Activated CD4-positive, alpha-beta T cell treated with anti-CD3 and anti-CD28 coated beads for 36 hours (primary cell): ENCODE data around the gene SPRR2F. TPM values are rescaled to one million over a fixed set of nuclear protein-coding genes. Genes with fewer than 3 reads are reported as not detected.
"Not testable (repeated sequence)": the region's sequence is repeated elsewhere in the genome, so short reads cannot be mapped to it uniquely, and the experiment has no call there.

Source experiments
- ATAC-seq: fragments of 200-7000 bp; cut with Tn5 transposase; one replicate; pipeline ENCODE4 v1.10.0; 2021; ENCODE audit warnings: mild to moderate bottlenecking, moderate library complexity
- CTCF ChIA-PET: fragments of 350-600 bp; sonication (Branson Sonifier 250); formaldehyde crosslinking; loops from one replicate; lab custom pipeline; 2021; ENCODE audit warnings: antibody characterized with exemption; lab: Charles Lee
- POLR2A ChIA-PET: fragments of 350-600 bp; sonication (Branson Sonifier 250); formaldehyde crosslinking; loops from one replicate; lab custom pipeline; 2021; ENCODE audit warnings: antibody characterized with exemption, inconsistent platforms; lab: Charles Lee
- DNase-seq: peaks from one replicate; pipeline ENCODE4 v3.0.0-alpha.2; 2020
- H3K27ac Mint-ChIP-seq: one replicate; pipeline ENCODE4 v1.8.0; 2021; ENCODE audit warnings: mixed read lengths
- H3K27me3 Mint-ChIP-seq: one replicate; pipeline ENCODE4 v1.8.0; 2021; ENCODE audit warnings: mixed read lengths
- H3K36me3 Mint-ChIP-seq: one replicate; pipeline ENCODE4 v1.8.0; 2021; ENCODE audit warnings: low read depth, mixed read lengths
- H3K4me1 Mint-ChIP-seq: one replicate; pipeline ENCODE4 v1.8.0; 2021; ENCODE audit warnings: mixed read lengths
- H3K4me3 Mint-ChIP-seq: one replicate; pipeline ENCODE4 v1.8.0; 2021; ENCODE audit warnings: mild to moderate bottlenecking, moderate library complexity, mixed read lengths
- H3K9me3 Mint-ChIP-seq: one replicate; pipeline ENCODE4 v1.8.0; 2021; ENCODE audit warnings: low read depth, mixed read lengths
- intact Hi-C, 2 experiments: fragments of 100-400 bp; cut with DNase I in 1 of 2; cut with micrococcal nuclease in 1 of 2; formaldehyde crosslinking; loops; one replicate each; pipeline versions ENCODE4 v1.14.2 to v1.15.1; 2022 to 2024; cut with DNase I, micrococcal nuclease
- total RNA-seq, 2 experiments: library from RNA; stranded (reverse); gene quantifications; one replicate each; pipeline ENCODE4 v1.2.3, GENCODE V29; 2021

SPRR2F gene
- total RNA-seq, 2 experiments from 2014 or later, result not detected

GRCh38 chr1:153122831-153123421 lies 9.6 kb upstream of the SPRR2F start:
- Mint-ChIP-seq H3K27ac (no peak overlapping the region), H3K27me3 (peaks cover 12% of the 10 kb centered on the region), H3K36me3 (no peaks in the 10 kb centered on the region), H3K4me1 (no peaks in the 10 kb centered on the region), H3K4me3 (no peak overlapping the region), H3K9me3 (peaks cover 8% of the 10 kb centered on the region)
- ATAC-seq (no peak), DNase-seq (no peak)
- ChIA-PET CTCF (no interaction called here), POLR2A (no interaction called here)
- intact Hi-C loops, result no loop called here

- Mint-ChIP-seq H3K9me3 (peaks cover 8% of the 10 kb centered on the region), H3K27ac (no peak overlapping the region), H3K36me3 (no peaks in the 10 kb centered on the region), H3K27me3 (peaks cover 12% of the 10 kb centered on the region), H3K4me3 (no peak overlapping the region), H3K4me1 (no peaks in the 10 kb centered on the region)
- ATAC-seq (no peak), DNase-seq (no peak)
- ChIA-PET CTCF (no interaction called here), POLR2A (no interaction called here)
- intact Hi-C loops, result no loop called here
These were observed 7.6 kb upstream of the SPRR2F start for GRCh38 chr1:153120945-153121344.

- Mint-ChIP-seq H3K36me3 (no peaks in the 10 kb centered on the region), H3K27me3 (peaks cover 22% of the 10 kb centered on the region), H3K9me3 (peaks cover 2% of the 10 kb centered on the region), H3K4me1 (no peaks in the 10 kb centered on the region), H3K27ac (no peak overlapping the region), H3K4me3 (no peak overlapping the region)
- ATAC-seq (no peak), DNase-seq (no peak)
- CTCF ChIA-PET, result interaction anchor here (0.8 kb wide), 1 partner anchor 169 kb away, joined by 3 read pairs; no protein-coding TSS in a partner anchor
- POLR2A ChIA-PET, result no interaction called here
- intact Hi-C loops, result no loop called here
These were observed 6.2 kb upstream of the SPRR2F start for GRCh38 chr1:153119491-153119971.

GRCh38 chr1:153115264-153115663 lies 1.9 kb upstream of the SPRR2F start:
- POLR2A ChIA-PET, H3K4me3 Mint-ChIP-seq, H3K27ac Mint-ChIP-seq, H3K36me3 Mint-ChIP-seq, DNase-seq, H3K9me3 Mint-ChIP-seq, intact Hi-C loops, ATAC-seq, H3K4me1 Mint-ChIP-seq: not testable (repeated sequence)
- CTCF ChIA-PET, result interaction anchor here (0.6 kb wide), 1 partner anchor 94 kb away, joined by 4 read pairs; no protein-coding TSS in a partner anchor
- peaks cover 23% of the 10 kb centered on the region for H3K27me3 Mint-ChIP-seq

GRCh38 chr1:153112454-153112853 lies 862 bp downstream of the SPRR2F start:
- intact Hi-C loops, H3K4me1 Mint-ChIP-seq, ATAC-seq, CTCF ChIA-PET, DNase-seq, H3K9me3 Mint-ChIP-seq, H3K36me3 Mint-ChIP-seq, POLR2A ChIA-PET, H3K27ac Mint-ChIP-seq, H3K4me3 Mint-ChIP-seq: not testable (repeated sequence)
- H3K27me3 Mint-ChIP-seq, result peaks cover 20% of the 10 kb centered on the region

- CTCF ChIA-PET, result no interaction called here
- Mint-ChIP-seq H3K9me3 (no peaks in the 10 kb centered on the region), H3K27ac (no peak overlapping the region), H3K36me3 (no peaks in the 10 kb centered on the region), H3K4me1 (no peaks in the 10 kb centered on the region), H3K27me3 (peaks cover 26% of the 10 kb centered on the region), H3K4me3 (no peak overlapping the region)
- DNase-seq, result no peak
- no peak for ATAC-seq
- intact Hi-C loops, result no loop called here
- POLR2A ChIA-PET, result no interaction called here
These were observed 13.1 kb downstream of the SPRR2F start for GRCh38 chr1:153100245-153100644.

- H3K27me3 Mint-ChIP-seq, result peaks cover 26% of the 10 kb centered on the region
- CTCF ChIA-PET, result no interaction called here
- H3K9me3 Mint-ChIP-seq, result no peaks in the 10 kb centered on the region
- intact Hi-C loops, result no loop called here
- ATAC-seq (no peak), DNase-seq (no peak)
- POLR2A ChIA-PET, result no interaction called here
- no peaks in the 10 kb centered on the region for H3K36me3 Mint-ChIP-seq
- no peak overlapping the region for H3K4me3 Mint-ChIP-seq
- no peak overlapping the region for H3K27ac Mint-ChIP-seq
- no peaks in the 10 kb centered on the region for H3K4me1 Mint-ChIP-seq
These were observed 13.8 kb downstream of the SPRR2F start for GRCh38 chr1:153099461-153100045.

GRCh38 chr1:153095764-153096163 lies 17.6 kb downstream of the SPRR2F start:
- intact Hi-C loops, result no loop called here
- Mint-ChIP-seq H3K27me3 (peaks cover 17% of the 10 kb centered on the region), H3K9me3 (no peaks in the 10 kb centered on the region), H3K27ac (no peak overlapping the region), H3K36me3 (no peaks in the 10 kb centered on the region), H3K4me1 (no peaks in the 10 kb centered on the region), H3K4me3 (no peak overlapping the region)
- DNase-seq, result no peak
- ChIA-PET POLR2A (no interaction called here), CTCF (no interaction called here)
- ATAC-seq, result no peak

GRCh38 chr1:153094426-153094825 lies 18.9 kb downstream of the SPRR2F start, which contains the start of gene SPRR2E:
Gene SPRR2E, minus strand, starts transcription at chr1:153094526. Its CDS starts 775 bp downstream, at chr1:153093751.
- ChIA-PET CTCF (no interaction called here), POLR2A (no interaction called here)
- no peak within 1 kb of the TSS for H3K27ac Mint-ChIP-seq
- no peaks in the 10 kb centered on the region for H3K4me1 Mint-ChIP-seq
- H3K36me3 Mint-ChIP-seq, result no peaks in the 10 kb centered on the region
- no peaks in the 10 kb centered on the region for H3K9me3 Mint-ChIP-seq
- ATAC-seq (no peak), DNase-seq (no peak)
- no peak within 1 kb of the TSS for H3K4me3 Mint-ChIP-seq
- H3K27me3 Mint-ChIP-seq, result peaks cover 14% of the 10 kb centered on the region
- intact Hi-C loops, result no loop called here

GRCh38 chr1:153087652-153088051 lies 25.7 kb downstream of the SPRR2F start:
- no peaks in the 10 kb centered on the region for H3K36me3 Mint-ChIP-seq
- H3K9me3 Mint-ChIP-seq, result no peaks in the 10 kb centered on the region
- DNase-seq, result no peak
- H3K27ac Mint-ChIP-seq, result no peak overlapping the region
- intact Hi-C loops, result no loop called here
- H3K4me3 Mint-ChIP-seq, result no peak overlapping the region
- no peak for ATAC-seq
- ChIA-PET CTCF (no interaction called here), POLR2A (no interaction called here)
- H3K27me3 Mint-ChIP-seq, result peaks cover 20% of the 10 kb centered on the region
- H3K4me1 Mint-ChIP-seq, result no peaks in the 10 kb centered on the region

- Mint-ChIP-seq H3K36me3 (peaks cover 3% of the 10 kb centered on the region), H3K27ac (no peak overlapping the region), H3K4me1 (no peaks in the 10 kb centered on the region), H3K4me3 (no peak overlapping the region), H3K9me3 (peaks cover 8% of the 10 kb centered on the region), H3K27me3 (peaks cover 20% of the 10 kb centered on the region)
- ATAC-seq, result no peak
- DNase-seq, result no peak
- intact Hi-C loops, result no loop called here
- ChIA-PET POLR2A (no interaction called here), CTCF (no interaction called here)
These were observed 31.6 kb downstream of the SPRR2F start for GRCh38 chr1:153081736-153082135.
